ENCODE measurements around the gene CROCC2.

The CROCC2 gene

DNA sequence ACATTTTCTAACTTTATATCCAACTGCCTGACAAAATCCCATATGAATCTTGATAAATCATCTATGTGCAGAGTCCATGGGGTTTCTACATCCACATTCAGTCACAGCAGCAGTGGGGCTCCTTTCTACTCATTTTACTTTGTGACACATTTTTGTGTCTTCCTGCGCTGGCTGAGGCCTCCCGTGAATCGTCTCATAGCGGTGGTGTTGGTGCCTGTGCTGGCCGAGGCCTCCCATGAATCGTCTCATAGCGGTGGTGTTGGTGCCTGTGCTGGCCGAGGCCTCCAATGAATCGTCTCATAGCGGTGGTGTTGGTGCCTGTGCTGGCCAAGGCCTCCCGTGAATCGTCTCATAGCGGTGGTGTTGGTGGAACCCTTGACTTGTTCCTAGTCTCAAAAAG, 109.3 kb downstream of the CROCC2 start:
- no peak for DNase-seq (ENCODE audit: low spot score)

GRCh38 chr2:241017228-241017940, 111.2 kb downstream of the CROCC2 start:
- no peak for DNase-seq (ENCODE audit: low spot score)

GRCh38 chr2:241018051-241018891, 112.1 kb downstream of the CROCC2 start:
- no peak for DNase-seq (ENCODE audit: low spot score)

DNA sequence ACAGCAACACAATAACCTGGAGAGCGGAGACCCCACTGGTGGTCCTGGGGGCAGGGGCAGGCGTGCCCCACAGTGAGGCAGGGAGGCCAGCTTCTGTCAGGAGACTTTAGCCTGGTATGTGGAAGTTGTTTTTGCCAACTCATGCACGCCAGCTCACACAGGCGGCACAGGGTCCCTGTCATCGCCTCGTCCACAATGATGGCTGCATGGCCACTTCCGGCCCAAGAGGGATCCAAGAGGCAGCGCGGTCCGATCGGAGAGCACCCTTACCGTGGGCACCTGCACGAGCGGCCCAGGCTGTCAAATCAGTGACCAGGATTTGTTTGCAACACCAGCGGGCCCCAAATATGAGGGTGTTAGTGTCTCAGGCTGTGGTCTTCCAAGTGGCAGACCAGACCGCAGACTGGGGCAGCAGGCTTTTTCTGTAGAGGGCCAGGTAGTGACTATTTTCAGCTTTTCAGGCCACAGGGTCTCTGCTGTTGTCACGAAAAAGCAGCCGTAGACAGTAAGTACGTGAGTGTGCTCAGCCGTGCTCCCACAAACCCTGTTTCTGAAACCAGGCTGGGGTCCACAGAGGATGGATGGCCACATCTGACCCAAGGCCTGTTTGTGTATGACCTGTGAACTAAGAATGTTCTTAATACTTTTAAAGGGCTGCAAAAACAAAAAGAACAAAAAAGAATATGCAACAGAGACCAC, 113.5 kb downstream of the CROCC2 start:
- DNase-seq (ENCODE audit: low spot score): no peak

DNA sequence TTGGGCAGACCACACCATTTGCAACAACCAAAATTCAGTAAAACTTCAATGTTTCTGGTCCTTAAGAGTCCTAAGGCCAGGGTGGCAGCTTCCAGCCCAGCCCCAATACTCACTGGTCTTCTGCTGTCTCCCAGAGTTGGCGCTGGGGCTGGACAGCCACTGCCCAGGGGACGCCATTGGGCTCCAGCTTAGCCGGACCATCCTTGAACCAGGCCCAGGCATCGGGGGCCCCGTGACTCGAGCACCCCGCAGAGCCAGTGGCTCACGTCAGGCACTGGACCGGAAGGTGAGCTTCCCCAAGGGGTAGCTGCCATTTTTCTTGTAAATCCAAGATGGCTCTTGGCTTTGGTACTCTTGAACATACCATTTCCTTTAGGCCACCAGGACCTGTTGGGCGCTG, 114.1 kb downstream of the CROCC2 start:
- no peak for DNase-seq (ENCODE audit: low spot score)

GRCh38 chr2:241020629-241021190, 114.6 kb downstream of the CROCC2 start:
- no peak for DNase-seq (ENCODE audit: low spot score)

- DNase-seq (ENCODE audit: low spot score): no peak
Observed at GRCh38 chr2:241025639-241026038, 119.5 kb downstream of the CROCC2 start.

GRCh38 chr2:241029599-241030332, 123.6 kb downstream of the CROCC2 start:
- no peak for DNase-seq (ENCODE audit: low spot score)

DNA sequence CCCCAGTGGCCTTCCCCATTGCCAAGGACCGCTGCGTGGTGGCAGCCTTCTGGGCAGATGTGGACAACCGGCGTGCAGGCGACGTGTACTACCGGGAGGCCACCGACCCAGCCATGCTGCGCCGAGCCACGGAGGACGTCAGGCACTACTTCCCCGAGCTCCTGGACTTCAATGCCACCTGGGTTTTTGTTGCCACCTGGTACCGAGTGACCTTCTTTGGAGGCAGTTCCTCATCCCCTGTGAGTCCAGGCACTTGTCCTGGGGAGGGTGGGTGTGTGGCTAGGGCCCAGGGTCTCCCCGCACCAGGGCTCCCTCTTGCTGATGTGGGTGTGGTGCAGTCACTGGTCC, 124.2 kb downstream of the CROCC2 start:
- DNase-seq (ENCODE audit: low spot score): no peak

DNA sequence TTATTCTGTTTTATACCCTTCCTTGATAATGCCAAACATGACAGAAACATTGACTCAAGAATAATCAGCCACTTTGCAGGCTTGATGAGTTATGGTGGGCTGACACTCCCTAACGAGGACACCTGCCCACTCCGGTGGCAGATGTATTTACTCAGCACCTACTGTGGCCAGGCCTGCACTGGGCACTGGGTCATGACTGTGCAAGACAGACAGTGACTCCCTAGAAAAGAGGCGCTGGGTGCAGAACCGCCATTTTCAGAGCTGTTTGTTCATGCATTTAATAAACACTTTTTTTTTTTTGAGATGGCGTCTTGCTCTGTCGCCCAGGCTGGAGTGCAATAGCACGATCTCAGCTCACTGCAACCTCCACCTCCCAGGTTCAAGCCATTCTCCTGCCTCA, 124.7 kb downstream of the CROCC2 start:
- no peak for DNase-seq (ENCODE audit: low spot score)

DNA sequence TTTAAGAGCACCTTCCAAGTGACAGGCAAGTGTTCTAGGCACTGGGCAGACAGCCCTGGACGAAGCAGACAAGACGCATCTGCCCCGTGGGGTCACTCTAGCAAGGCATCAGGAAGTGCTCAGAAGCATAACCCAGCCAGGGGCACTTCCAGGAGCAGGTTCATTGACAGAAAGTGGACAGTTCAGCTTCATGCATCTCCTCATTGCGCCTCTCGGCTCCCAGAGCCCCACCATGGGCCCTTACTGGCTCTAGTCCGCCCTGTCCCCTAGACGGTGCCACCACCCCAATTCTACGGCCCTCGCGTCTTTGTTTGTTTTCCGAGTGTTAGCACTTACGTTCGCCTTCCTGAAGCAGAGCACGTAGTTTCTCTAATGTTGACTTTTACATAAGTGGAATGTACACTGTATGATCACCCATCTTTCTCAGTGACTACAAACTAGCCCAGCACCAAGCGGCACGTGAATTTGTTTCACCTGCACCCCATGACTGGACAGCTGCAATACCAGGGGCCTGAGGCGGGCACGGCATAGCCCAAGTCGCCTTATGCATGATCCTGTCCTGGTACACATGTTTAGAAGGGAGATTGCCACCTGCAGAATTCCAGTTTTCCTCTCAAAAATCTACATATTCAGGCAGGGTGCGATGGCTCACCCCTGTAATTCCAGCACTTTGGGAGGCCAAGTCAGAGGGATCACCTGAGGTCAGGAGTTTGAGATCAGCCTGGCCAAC, 125.5 kb downstream of the CROCC2 start:
- DNase-seq (ENCODE audit: low spot score): no peak

DNA sequence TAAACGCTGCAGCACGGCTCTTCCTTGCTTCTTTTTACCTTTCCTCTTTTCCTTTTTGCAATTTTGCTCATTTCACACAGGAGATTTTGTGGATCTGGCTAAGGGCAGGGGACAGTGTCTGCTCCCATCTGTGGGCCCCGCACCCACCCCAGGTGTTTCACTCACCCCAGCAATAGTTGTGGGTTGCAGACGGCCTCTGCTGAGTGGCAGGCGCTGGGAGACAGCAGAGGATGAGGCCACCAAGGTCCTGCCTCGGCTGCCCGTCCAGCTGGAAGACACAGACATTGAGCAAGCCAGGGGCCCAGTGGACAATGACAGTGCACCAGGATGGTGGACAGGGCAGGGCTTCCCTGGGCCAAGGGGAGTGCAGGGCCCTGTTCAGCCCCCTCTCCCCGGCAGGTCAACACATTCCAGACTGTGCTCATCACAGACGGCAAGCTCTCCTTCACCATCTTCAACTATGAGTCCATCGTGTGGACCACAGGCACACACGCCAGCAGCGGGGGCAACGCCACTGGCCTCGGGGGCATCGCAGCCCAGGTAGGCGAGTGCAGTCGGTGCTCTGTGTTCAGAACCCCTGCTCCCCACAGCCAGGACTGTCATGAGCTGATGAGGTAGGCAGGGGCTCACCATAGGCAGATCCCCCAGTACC, 127.3 kb downstream of the CROCC2 start:
- DNase-seq (ENCODE audit: low spot score): no peak

DNA sequence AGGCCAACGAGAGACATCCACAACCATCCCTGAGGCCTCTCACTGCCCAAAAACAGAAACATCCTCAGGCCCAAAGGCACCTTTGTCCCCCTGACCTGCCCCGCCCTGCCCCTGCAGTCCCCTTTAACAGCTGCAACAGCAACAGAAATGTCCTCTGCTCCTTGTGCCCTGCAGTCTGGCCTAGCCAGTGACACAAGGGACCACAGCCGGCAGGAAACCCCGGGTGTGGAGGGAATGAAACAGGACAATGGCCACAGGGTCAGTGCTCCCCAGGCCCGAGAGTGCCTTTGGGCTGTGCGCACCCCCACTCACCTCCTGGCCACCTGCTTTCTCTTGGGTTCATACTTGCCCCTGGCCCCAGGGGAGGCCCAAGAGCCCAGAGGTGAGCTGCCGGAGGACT, 127.9 kb downstream of the CROCC2 start:
- no peak for DNase-seq (ENCODE audit: low spot score)

DNA sequence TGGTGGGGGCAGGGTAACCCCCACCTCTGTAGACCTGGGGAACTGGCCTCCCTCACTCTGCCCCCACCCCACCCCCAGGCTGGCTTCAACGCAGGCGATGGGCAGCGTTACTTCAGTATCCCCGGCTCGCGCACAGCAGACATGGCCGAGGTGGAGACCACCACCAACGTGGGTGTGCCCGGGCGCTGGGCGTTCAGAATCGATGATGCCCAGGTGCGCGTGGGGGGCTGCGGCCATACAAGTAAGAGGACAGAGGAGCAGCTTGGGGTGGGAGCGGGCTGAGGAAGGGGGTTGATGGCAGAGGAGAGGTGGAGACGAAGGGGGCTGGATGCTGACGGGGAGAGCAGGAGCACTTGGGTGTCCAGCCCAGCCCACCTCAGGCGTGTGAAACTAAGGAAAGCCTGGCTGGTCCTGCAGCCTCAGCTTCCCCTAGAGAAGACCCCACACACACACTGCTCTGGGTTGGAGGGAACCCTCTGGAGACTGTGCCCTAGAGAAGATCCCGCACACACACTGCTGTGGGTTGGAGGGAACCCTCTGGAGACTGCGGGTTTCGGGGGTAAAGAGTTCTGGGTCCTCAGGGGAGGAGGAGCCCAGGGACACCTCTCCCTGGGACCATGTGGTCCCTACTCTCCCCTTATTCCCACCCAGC, 128.5 kb downstream of the CROCC2 start:
- DNase-seq (ENCODE audit: low spot score): no peak

GRCh38 chr2:241035142-241035817, 129.1 kb downstream of the CROCC2 start:
- peak; percentile 15 for DNase-seq (ENCODE audit: low spot score)

DNA sequence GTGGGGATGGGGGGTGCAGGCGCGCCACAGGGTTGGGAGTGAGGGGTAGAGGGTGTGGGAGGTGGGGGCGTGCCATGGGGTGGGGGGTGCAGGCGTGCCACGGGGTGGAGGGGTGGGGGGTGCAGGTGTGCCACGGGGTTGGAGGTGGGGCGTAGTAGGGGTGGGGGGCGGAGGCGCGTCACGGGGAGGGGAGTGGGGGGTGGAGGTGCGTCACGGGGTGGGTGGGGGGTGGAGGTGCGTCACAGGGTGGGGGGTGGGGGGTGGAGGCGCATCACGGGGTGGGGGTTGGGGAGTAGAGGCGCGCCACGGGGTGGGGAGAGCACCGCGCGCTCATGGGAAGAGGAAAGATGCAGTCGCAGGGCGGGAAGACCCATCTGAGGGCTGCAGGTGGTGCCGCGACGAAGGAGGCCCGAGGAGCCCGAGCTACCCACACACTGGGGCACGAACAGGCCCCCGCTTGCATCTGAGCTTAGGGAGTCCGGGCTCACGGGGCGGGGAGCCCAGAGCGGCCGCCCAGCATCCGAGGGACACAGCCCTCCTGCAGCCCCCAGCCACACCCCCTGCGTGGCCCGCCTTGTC, 129.8 kb downstream of the CROCC2 start:
- peak; percentile 21 for DNase-seq (ENCODE audit: low spot score)

DNA sequence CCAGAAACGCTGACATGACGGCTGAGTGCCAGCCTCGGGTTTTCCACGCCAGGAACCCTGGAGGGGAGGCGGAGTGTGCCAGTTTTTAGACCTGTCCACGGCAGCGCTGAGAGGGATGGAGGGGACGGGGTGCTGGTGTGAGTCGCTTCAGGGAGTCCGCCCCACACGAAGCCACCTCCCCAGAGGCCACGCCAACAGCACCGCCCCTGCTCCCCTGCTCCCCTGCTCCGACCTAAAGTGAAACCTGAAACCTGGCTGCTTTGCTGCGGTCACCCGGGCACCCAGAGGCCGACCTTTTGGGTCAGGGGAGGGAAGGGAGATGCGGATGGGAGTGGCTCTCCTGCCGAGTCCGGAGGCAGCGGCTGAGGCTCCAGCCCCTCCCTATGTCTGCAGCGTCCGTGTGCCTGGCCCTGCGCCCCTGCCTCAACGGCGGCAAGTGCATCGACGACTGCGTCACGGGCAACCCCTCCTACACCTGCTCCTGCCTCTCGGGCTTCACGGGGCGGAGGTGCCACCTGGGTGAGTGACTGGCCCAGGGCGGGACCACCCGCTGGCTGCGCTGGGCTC, 130.3 kb downstream of the CROCC2 start:
- DNase-seq (ENCODE audit: low spot score): no peak

DNA sequence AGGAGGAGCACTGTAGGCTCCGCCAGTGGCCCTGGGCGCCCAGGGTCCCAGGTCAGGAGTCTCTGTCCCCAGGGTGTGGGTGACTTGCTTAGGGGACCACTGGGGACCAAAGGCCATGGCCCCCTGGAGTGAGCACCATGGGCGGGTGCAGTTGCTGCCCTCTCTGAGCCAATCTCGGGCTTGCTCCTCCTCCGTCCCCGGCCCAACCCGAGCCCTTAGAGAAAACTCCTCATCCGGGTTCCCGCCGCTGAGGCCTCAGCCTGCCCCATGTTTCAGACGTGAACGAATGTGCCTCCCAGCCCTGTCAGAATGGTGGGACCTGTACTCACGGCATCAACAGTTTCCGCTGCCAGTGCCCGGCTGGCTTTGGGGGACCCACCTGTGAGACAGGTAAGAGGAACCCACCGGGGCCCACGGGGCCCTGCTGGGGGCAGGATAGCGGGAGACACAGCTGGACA, 130.9 kb downstream of the CROCC2 start:
- no peak for DNase-seq (ENCODE audit: low spot score)

GRCh38 chr2:241037498-241037897, 131.4 kb downstream of the CROCC2 start:
- DNase-seq (ENCODE audit: low spot score): no peak
